DMS153 (cell line): ENCODE measurements around the gene PPP2R2D.
"Not testable (repeated sequence)": the region's sequence is repeated elsewhere in the genome, so short reads cannot be mapped to it uniquely, and the experiment has no call there.

ENCODE experiments used
- DNase-seq: peaks from one replicate; lab custom pipeline; 2025; lab: John Stamatoyannopoulos, UW

Gene PPP2R2D

DNA sequence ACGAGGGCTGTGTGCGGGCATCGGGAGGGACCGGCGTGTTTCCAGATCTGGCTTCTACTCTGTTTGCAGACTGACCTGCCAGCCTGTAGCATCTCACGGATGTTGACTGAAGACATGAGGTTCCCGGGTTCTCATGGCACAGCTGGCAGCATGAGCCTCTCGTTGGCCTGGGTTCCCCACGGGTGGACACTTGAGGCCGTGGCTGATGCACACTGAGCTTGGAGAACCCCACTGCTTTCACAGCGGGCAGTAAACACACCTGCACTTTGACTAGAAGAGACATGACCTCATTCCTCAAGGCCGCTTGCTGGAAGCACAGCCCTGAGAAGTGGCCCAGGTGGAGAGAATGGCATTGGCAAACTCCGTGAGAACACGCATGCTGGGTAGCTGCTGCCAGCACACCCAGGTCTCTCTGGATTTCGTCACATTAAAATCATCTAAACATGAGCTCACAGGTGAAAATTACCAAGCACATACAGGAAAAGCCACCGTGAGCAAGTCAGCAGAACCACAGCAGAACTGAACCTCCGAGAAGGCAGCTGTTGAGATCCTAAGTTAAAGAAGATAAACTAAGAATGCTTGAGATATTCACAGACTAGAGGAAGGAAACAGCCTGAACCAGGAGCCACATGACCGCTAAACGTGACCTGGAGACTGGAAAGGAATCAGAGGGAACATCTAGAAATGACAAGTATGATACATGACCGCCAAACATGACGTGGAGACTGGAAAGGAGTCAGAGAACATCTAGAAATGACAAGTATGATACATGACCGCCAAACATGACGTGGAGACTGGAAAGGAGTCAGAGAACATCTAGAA is 48.4 kb downstream of the PPP2R2D start:
- no peak for DNase-seq

DNA sequence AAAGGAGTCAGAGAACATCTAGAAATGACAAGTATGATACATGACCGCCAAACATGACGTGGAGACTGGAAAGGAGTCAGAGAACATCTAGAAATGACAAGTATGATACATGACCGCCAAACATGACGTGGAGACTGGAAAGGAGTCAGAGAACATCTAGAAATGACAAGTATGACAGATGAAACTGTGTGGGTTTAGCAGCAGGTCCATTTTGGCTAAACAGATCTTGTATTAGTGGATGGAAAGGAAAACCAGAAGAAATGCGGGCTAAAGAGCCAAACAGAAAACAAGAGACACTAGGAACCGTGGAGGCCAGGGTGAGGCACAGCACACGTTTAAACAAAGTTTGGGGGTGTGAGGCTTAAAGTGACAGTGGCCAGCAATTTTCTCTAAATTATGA is 49.1 kb downstream of the PPP2R2D start:
- DNase-seq, result not testable (repeated sequence)

DNA sequence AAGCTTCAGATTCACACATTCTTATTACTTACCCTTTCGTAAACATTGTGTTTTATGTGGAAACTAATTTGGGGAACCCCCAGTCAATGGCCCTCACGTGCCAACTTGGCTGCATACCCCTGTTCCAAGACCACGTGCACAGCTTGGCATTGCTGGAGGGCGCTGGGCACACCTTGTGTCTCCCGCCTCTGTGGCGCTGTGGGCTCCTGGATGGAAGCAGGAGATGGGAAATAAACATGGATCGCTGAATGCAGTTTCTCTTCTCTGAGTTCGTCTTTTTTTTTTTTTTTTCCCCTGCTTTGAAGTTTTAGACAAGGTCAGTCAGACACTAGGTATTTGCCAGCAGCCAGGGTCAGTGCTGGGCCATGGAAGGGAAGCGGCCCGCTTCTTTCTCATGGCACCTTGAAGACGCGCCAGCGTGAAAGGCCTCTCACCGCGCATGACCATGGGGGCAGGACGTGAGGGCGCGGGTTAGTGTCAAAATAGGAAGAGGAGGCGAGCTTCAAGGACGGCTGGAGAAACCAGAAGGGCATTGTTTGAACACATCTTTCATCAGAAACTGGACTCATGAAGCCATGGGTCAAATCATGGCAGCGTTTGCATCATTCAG is 53.7 kb downstream of the PPP2R2D start:
- no peak for DNase-seq

GRCh38 chr10:131955591-131956340 is 55.0 kb downstream of the PPP2R2D start:
- DNase-seq, result no peak

- no peak for DNase-seq
Observed at GRCh38 chr10:131959841-131960240, 59.0 kb downstream of the PPP2R2D start.

DNA sequence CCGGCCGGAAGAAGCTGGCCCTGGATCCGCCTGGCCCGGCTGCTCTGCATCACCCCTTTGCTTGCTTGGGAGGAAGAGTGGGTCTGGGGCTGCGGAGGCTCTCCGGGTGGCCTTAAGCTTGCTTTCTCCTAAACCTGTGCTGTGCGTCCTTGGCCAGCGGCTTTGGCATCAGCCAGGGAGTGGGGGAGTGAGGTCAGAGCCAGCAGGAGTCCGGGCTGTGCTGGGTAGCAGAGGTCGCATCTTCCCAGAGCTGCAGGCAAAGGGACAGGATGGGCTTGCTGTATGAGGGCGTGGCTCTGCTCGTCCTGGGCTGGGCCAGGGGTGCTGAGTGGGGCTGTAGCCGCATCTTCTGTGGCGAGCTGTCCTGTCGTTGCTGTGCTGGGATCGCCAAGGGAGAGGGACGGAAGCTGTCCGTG is 59.8 kb downstream of the PPP2R2D start:
- no peak for DNase-seq

GRCh38 chr10:131961047-131961776 is 60.4 kb downstream of the PPP2R2D start:
- DNase-seq, result no peak

- peak; percentile 36 for DNase-seq
Observed at GRCh38 chr10:131961777-131962662, 61.2 kb downstream of the PPP2R2D start.

DNA sequence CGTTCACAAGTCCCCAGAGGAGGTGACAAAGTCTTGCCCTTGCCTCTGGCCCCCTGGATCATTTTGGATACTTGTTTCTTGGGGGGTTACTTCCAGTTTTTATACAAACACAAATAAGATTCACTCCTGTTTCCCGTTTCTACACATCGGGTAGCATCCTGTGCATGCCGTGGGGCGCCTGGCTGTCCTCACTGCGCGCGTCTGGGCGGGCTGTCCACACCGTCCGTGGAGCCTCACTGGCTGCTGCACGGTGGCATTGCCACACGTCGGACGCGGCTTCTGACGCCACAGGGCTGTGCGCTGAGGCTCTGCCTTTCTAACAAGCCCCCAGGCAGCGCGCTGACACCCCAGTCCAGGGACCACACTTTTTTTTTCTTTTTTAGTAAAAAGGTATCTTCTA is 62.5 kb downstream of the PPP2R2D start:
- no peak for DNase-seq

DNA sequence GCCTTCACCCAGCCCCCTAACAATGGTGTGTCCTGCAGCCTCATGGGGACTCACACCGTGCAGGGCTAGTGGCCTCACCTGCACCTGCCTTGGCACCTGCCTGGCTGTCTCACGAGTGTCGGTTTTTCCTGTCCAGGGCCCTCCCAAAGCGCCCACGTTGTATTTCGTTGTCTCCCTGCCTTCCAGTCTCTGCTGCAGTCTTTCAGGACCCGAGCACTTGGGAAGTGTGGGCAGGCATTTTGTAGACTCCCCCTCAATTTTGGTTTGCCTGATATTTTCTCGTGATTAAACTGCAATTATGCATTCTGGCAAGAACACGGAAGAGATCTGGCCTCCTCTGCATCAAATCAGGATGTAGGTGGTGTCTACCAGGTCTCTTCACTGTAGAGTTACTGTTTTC is 63.0 kb downstream of the PPP2R2D start:
- DNase-seq, result no peak

- no peak for DNase-seq
Observed at GRCh38 chr10:131964298-131964697, 63.5 kb downstream of the PPP2R2D start.

- DNase-seq, result no peak
Observed at GRCh38 chr10:131968949-131969348, 68.1 kb downstream of the PPP2R2D start.

DNA sequence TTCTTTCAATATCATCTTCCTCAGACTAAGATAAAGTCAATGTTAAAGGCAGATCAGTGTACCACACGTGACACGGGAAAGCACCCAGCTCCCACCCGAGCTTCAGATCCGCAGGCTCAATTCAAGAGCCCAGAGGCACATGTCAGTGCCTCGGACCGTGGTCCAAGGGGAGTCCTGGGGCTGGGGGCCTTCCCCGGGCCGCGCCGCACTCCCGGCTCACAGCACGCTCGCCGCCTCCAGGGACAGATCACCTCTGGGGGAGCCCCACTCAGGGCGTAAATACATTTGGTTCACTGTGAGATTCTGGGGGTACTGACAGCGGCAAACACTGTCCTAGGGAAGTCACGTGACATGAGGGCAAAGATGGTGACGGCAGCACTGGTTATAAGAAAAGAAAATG is 70.1 kb downstream of the PPP2R2D start:
- no peak for DNase-seq

DNA sequence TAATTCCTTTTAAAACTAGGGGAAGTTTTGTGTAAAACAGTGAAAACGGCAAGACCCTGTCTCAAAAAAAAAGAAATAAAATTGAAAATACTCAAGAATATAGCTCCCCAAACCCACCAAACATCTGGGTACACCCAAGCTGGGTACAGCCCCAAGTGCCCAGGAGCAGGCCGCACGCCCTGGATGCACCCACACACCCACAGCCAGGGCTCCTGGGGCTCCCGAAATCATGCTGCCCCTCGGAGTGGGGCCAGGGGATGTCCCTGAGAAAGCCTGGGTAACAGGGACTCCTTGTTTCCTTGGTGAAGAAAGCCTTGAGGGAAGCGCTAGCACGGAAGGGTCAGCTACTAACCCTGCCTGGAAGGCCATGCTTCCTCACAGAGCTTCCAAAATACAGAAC is 70.8 kb downstream of the PPP2R2D start:
- no peak for DNase-seq

- DNase-seq, result peak; percentile 34
Observed at GRCh38 chr10:131972474-131973071, 71.8 kb downstream of the PPP2R2D start.

- DNase-seq, result no peak
Observed at GRCh38 chr10:131973160-131973951, 72.5 kb downstream of the PPP2R2D start.

DNA sequence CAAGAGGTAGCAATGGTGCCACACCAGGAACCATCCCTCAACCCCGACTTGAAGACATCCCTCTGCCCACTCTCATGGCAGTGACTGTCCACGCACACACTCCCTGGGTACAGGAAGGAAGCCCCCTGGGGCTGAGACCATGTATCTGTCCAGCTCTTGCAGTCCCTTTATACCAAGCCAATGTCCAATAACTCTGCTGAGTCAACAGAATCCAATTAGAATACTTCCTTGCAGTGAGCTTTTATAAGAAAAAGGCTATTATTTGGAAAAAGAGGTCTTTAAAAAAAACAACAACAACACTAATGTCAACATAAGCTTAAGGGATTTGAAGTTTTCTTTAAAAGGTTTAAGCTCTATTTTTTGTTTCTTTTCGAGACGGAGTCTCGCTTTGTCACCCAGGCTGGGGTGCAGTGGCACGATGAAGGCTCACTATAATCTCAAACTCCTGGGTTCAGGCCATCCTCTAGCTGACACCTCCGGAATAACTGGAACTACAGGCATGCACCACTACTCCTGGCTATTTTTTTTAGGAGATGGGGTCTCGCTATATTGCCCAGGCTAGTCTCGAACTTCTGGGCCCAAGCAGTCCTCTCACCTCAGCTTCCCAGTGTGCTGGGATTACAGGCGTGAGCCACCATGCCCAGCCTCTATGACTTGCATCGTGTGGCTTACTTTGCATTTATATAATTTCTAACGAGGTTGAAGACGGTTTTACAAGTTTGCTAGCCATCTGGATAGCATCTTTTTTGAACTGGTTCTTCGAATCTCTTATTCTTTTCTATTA is 73.4 kb downstream of the PPP2R2D start:
- no peak for DNase-seq

DNA sequence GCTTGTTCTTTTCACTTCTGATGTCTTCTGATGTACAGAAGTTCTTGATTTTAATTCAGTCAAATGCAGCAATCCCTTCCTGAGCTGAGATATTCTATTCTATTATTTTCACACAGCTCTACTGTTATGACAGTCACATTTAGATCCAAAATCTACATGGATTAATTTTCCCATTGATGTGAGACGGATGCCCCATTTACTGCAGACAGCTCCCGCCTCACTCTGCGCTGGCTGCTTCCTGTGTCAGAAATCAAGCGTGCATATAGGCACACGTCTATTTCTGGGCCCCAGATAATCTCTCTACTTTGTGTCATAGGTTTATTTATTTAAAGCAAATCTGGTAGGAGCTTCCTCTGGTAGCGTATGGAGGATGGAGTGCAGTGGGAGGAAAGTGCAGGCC is 74.2 kb downstream of the PPP2R2D start:
- no peak for DNase-seq

- no peak for DNase-seq
Observed at GRCh38 chr10:131975796-131976195, 75.0 kb downstream of the PPP2R2D start.
